ENCODE data around the gene UBE2H. TPM values are rescaled to one million over a fixed set of nuclear protein-coding genes. Genes with fewer than 3 reads are reported as not detected.
A peak's percentile ranks its signal among the peaks of the same experiment; 100 is the strongest.
"Not testable (repeated sequence)": the region's sequence is repeated elsewhere in the genome, so short reads cannot be mapped to it uniquely, and the experiment has no call there.

Gene UBE2H
- 73.8 TPM for total RNA-seq

GRCh38 chr7:129952653-129953560 lies at the start of gene UBE2H:
TSS of gene UBE2H (minus strand) at chr7:129952960. CDS start at chr7:129952555, 405 bp downstream.
- DNase-seq (ENCODE audit: low spot score in 2 of 2) (peak; percentile 97 to 99), FAIRE-seq (no peak)

GRCh38 chr7:129998446-129998845 lies 45.7 kb upstream of the UBE2H start:
- FAIRE-seq (no peak), DNase-seq (ENCODE audit: low spot score in 2 of 2) (no peak)

- no peak for FAIRE-seq
- DNase-seq (ENCODE audit: low spot score in 2 of 2) = no peak
Observed at GRCh38 chr7:129997285-129997684, 44.5 kb upstream of the UBE2H start.

- no peak for DNase-seq (ENCODE audit: low spot score in 2 of 2)
- no peak for FAIRE-seq
Observed at GRCh38 chr7:129993275-129993674, 40.5 kb upstream of the UBE2H start.

- FAIRE-seq (no peak), DNase-seq (ENCODE audit: low spot score in 2 of 2) (no peak)
Observed at GRCh38 chr7:129990403-129991192, 37.8 kb upstream of the UBE2H start.

DNA sequence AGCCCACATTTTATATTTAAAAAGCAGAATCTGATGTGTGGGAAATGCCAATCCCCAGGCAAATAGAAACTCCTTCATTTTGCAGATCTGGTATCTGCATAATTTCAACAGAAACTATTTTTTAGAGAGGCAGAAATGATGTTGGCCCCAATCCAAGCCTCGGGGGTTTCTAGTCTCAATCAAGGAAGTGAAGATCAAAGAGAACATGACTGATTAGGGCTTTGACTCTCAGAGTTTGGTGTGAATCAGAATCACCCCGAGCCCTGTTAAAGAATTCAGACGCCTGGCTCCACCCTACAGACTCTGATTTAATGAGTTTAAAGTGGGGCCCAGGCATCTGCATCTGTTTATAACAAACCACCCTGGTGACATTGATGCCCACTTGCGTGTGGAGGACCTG lies 36.7 kb upstream of the UBE2H start:
- no peak for FAIRE-seq
- no peak for DNase-seq (ENCODE audit: low spot score in 2 of 2)

- no peak for DNase-seq (ENCODE audit: low spot score in 2 of 2)
- FAIRE-seq = no peak
Observed at GRCh38 chr7:129986600-129986999, 33.8 kb upstream of the UBE2H start.

DNA sequence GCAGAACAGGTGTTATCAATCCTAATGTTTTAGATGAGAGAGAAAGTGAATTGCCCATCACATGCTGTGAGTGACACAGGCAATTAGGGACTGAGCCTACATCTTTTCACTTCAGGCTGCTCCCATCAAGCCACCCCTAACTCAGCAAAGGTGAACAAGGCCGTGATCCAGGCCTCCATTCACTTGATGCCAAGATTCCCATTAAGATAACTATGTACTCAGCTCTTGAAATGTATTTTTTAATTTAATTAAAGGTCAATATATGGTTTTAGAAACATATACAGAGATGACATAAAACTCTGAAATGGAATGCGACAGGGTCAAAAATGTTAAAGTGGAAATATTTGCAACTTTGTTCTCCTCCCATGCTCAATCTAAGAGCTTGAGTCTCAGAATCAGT lies 27.9 kb upstream of the UBE2H start:
- DNase-seq (ENCODE audit: low spot score in 2 of 2) (no peak), FAIRE-seq (no peak)

- no peak for DNase-seq (ENCODE audit: low spot score in 2 of 2)
- no peak for FAIRE-seq
Observed at GRCh38 chr7:129975309-129975708, 22.5 kb upstream of the UBE2H start.

GRCh38 chr7:129970816-129971215 lies 18.1 kb upstream of the UBE2H start:
- FAIRE-seq (no peak), DNase-seq (ENCODE audit: low spot score in 2 of 2) (no peak)

- no peak for FAIRE-seq
- no peak for DNase-seq (ENCODE audit: low spot score in 2 of 2)
Observed at GRCh38 chr7:129969881-129970446, 17.2 kb upstream of the UBE2H start.

- FAIRE-seq (no peak), DNase-seq (ENCODE audit: low spot score in 2 of 2) (no peak)
Observed at GRCh38 chr7:129968592-129969383, 16.0 kb upstream of the UBE2H start.

GRCh38 chr7:129960204-129960475 lies 7.4 kb upstream of the UBE2H start:
- not testable (repeated sequence) for FAIRE-seq; DNase-seq (ENCODE audit: low spot score in 2 of 2)

- FAIRE-seq (no peak), DNase-seq (ENCODE audit: low spot score in 2 of 2) (no peak)
Observed at GRCh38 chr7:129959471-129960203, 6.9 kb upstream of the UBE2H start.

GRCh38 chr7:129958643-129959470 lies 6.1 kb upstream of the UBE2H start:
- FAIRE-seq (no peak), DNase-seq (ENCODE audit: low spot score in 2 of 2) (no peak)

DNA sequence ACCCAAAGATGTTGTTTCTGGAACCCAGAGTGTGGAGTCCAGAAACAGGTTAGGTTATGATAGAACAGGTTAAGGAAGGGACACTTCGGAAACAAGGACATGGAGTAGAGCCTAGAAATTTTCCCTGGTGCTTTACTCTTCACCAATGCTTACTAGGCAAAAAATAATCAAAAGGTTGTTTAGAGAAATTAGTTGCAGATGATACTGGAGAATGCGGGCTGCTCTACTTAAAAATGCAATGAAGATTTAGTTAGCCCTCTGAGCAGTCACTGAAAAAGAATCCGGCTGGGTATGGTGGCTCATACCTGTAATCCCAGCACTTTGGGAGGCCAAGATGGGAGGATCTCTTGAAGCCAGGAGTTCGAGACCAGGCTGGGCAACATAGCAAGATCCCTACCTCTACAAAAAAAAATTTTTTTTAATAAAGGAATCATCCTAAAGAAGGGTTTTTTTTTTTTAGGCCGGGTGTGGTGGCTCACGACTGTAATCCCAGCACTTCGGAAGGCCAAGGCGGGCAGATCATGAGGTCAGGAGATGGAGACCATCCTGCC lies 3.3 kb upstream of the UBE2H start:
- DNase-seq (ENCODE audit: low spot score in 2 of 2) (no peak), FAIRE-seq (no peak)

DNA sequence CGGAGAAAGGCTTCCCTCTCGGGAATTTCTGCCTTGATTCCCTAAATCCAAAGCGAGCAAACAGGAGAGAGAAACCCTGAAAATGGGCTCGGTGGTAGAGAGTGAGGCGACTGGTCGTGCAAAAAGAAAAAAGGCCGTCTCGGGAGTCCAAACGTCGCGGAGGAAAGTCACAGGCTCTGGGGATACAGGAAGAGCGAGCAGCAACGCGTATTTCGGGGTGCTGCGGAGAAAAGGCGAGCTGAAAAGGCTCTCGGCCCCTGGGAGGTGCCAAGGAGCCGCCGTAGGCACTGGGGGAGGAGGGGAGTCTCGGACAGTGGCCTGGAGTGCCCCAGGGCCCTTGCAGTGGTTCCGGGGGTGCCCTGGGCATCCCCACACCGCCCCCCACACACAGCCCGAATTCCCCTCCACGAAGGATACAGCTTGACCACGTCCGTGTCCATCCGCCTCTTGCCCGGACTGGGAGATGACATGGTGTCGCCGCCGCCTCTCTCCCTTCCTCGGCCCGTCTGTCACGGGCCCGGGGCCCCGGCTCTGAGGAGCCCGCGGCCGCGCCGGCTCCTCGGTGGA lies 591 bp downstream of the UBE2H start:
- DNase-seq (ENCODE audit: low spot score in 2 of 2) (peak in 1 of 2 donors; percentile 42), FAIRE-seq (no peak)

Data from frontal cortex (tissue), 4 donors.